ENCODE results near the gene TAAR8.
"Not testable (repeated sequence)": the region's sequence is repeated elsewhere in the genome, so short reads cannot be mapped to it uniquely, and the experiment has no call there.

TAAR8 gene

GRCh38 chr6:132537977-132538376, 14.5 kb upstream of the TAAR8 start, which contains the start of gene TAAR9:
TSS of gene TAAR9 (plus strand) at chr6:132538277. CDS start at chr6:132538290, 13 bp downstream.
- Histone ChIP-seq H3K27me3 (no peaks in the 10 kb centered on the region), H3K4me2 (no peak within 1 kb of the TSS), H3K36me3 (no peaks in the 10 kb centered on the region), H3K9me3 (peaks cover 11% of the 10 kb centered on the region), H3K27ac (no peak within 1 kb of the TSS), H3K9ac (no peak within 1 kb of the TSS), H3K4me1 (no peaks in the 10 kb centered on the region), H3K4me3 (no peak within 1 kb of the TSS), H4K20me1 (no peaks in the 10 kb centered on the region)
- no peak for TF ChIP-seq Cebpa-rat (IDR thresholded peaks at IDR 0.05)

- H3K9ac ChIP-seq = no peak overlapping the region
- H3K9me3 ChIP-seq = no peaks in the 10 kb centered on the region
- H3K27me3 ChIP-seq = no peaks in the 10 kb centered on the region
- H3K4me2 ChIP-seq = no peak overlapping the region
- no peaks in the 10 kb centered on the region for H3K4me1 ChIP-seq
- no peak overlapping the region for H3K27ac ChIP-seq
- H3K4me3 ChIP-seq = no peak overlapping the region
- no peaks in the 10 kb centered on the region for H3K36me3 ChIP-seq
- no peak for TF ChIP-seq Cebpa-rat (IDR thresholded peaks at IDR 0.05)
- H4K20me1 ChIP-seq = no peaks in the 10 kb centered on the region
These were observed 7.6 kb upstream of the TAAR8 start for GRCh38 chr6:132544826-132545225.

GRCh38 chr6:132548746-132549463, 3.6 kb upstream of the TAAR8 start:
- H3K9ac ChIP-seq = no peak overlapping the region
- no peaks in the 10 kb centered on the region for H3K27me3 ChIP-seq
- no peaks in the 10 kb centered on the region for H3K4me1 ChIP-seq
- no peaks in the 10 kb centered on the region for H3K36me3 ChIP-seq
- H3K4me2 ChIP-seq = no peak overlapping the region
- TF ChIP-seq Cebpa-rat (IDR thresholded peaks at IDR 0.05) = no peak
- H3K4me3 ChIP-seq = no peak overlapping the region
- H3K9me3 ChIP-seq = no peaks in the 10 kb centered on the region
- no peak overlapping the region for H3K27ac ChIP-seq
- no peaks in the 10 kb centered on the region for H4K20me1 ChIP-seq

- no peaks in the 10 kb centered on the region for H3K4me1 ChIP-seq
- no peaks in the 10 kb centered on the region for H3K9me3 ChIP-seq
- no peaks in the 10 kb centered on the region for H4K20me1 ChIP-seq
- no peak overlapping the region for H3K27ac ChIP-seq
- H3K4me3 ChIP-seq = no peak overlapping the region
- no peak overlapping the region for H3K4me2 ChIP-seq
- H3K27me3 ChIP-seq = no peaks in the 10 kb centered on the region
- H3K9ac ChIP-seq = no peak overlapping the region
- H3K36me3 ChIP-seq = no peaks in the 10 kb centered on the region
- TF ChIP-seq Cebpa-rat (IDR thresholded peaks at IDR 0.05) = no peak
These were observed 1.3 kb upstream of the TAAR8 start for GRCh38 chr6:132551214-132551613.

GRCh38 chr6:132560087-132560486, 7.6 kb downstream of the TAAR8 start:
- H3K4me3 ChIP-seq, H4K20me1 ChIP-seq, H3K9me3 ChIP-seq, H3K4me2 ChIP-seq, H3K27me3 ChIP-seq, H3K4me1 ChIP-seq, H3K9ac ChIP-seq, H3K36me3 ChIP-seq, H3K27ac ChIP-seq: not testable (repeated sequence)

- no peak overlapping the region for H3K4me2 ChIP-seq
- no peaks in the 10 kb centered on the region for H3K9me3 ChIP-seq
- TF ChIP-seq Cebpa-rat (IDR thresholded peaks at IDR 0.05) = no peak
- H3K27ac ChIP-seq = no peak overlapping the region
- H3K4me3 ChIP-seq = no peak overlapping the region
- H4K20me1 ChIP-seq = no peaks in the 10 kb centered on the region
- no peaks in the 10 kb centered on the region for H3K36me3 ChIP-seq
- no peaks in the 10 kb centered on the region for H3K4me1 ChIP-seq
- no peak overlapping the region for H3K9ac ChIP-seq
- H3K27me3 ChIP-seq = no peaks in the 10 kb centered on the region
These were observed 13.9 kb downstream of the TAAR8 start for GRCh38 chr6:132566404-132566803.

GRCh38 chr6:132567566-132567965, 15.1 kb downstream of the TAAR8 start:
- Histone ChIP-seq H3K27me3 (no peaks in the 10 kb centered on the region), H3K27ac (no peak overlapping the region), H3K9me3 (no peaks in the 10 kb centered on the region), H3K9ac (no peak overlapping the region), H3K4me1 (no peaks in the 10 kb centered on the region), H4K20me1 (no peaks in the 10 kb centered on the region), H3K4me3 (no peak overlapping the region), H3K4me2 (no peak overlapping the region), H3K36me3 (no peaks in the 10 kb centered on the region)
- TF ChIP-seq Cebpa-rat (IDR thresholded peaks at IDR 0.05) = no peak

GRCh38 chr6:132568611-132569010, 16.1 kb downstream of the TAAR8 start:
- Histone ChIP-seq H3K4me2 (no peak overlapping the region), H3K4me3 (no peak overlapping the region), H3K9ac (no peak overlapping the region), H3K36me3 (no peaks in the 10 kb centered on the region), H3K9me3 (no peaks in the 10 kb centered on the region), H3K4me1 (no peaks in the 10 kb centered on the region), H3K27me3 (no peaks in the 10 kb centered on the region), H3K27ac (no peak overlapping the region), H4K20me1 (no peaks in the 10 kb centered on the region)
- no peak for TF ChIP-seq Cebpa-rat (IDR thresholded peaks at IDR 0.05)

GRCh38 chr6:132569170-132569569, 16.7 kb downstream of the TAAR8 start:
- Histone ChIP-seq H3K4me2 (no peak overlapping the region), H3K9me3 (no peaks in the 10 kb centered on the region), H3K4me3 (no peak overlapping the region), H3K27ac (no peak overlapping the region), H3K36me3 (no peaks in the 10 kb centered on the region), H3K27me3 (no peaks in the 10 kb centered on the region), H3K4me1 (no peaks in the 10 kb centered on the region), H3K9ac (no peak overlapping the region), H4K20me1 (no peaks in the 10 kb centered on the region)
- no peak for TF ChIP-seq Cebpa-rat (IDR thresholded peaks at IDR 0.05)

- H3K4me2 ChIP-seq = no peak within 1 kb of the TSS
These were observed 17.8 kb downstream of the TAAR8 start, which contains the start of gene TAAR6 for GRCh38 chr6:132570221-132570777. TSS of gene TAAR6 (plus strand) at chr6:132570322. CDS start at chr6:132570322, 0 bp downstream.

More at GRCh38 chr6:132570221-132570777, 17.8 kb downstream of the TAAR8 start, which contains the start of gene TAAR6:
- Histone ChIP-seq H4K20me1 (no peaks in the 10 kb centered on the region), H3K36me3 (no peaks in the 10 kb centered on the region), H3K4me1 (no peaks in the 10 kb centered on the region), H3K9me3 (no peaks in the 10 kb centered on the region), H3K4me3 (no peak within 1 kb of the TSS), H3K27me3 (no peaks in the 10 kb centered on the region), H3K27ac (no peak within 1 kb of the TSS), H3K9ac (no peak within 1 kb of the TSS)
- TF ChIP-seq Cebpa-rat (IDR thresholded peaks at IDR 0.05) = no peak

All from BLaER1 (cell line).